ENCODE data around the gene MED15.

DNA sequence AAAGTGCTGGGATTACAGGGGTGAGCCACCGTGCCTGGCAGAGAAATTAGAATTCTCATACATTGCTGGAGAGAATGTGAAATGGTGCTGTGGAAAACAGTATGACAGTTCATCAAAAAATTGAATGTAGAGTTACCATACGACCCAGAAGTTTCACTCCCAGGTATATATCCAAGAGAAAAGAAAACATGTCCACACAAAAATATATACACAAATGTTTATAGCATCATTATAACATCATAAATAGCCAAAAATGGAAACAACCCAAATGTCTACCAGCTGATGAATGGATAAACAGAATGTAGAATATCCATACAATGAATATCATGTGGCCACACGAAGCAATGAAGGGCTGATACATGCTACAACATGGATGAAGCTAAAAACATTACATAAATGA, 34.6 kb downstream of the MED15 start:
- TF ChIP-seq, protein P1, sequence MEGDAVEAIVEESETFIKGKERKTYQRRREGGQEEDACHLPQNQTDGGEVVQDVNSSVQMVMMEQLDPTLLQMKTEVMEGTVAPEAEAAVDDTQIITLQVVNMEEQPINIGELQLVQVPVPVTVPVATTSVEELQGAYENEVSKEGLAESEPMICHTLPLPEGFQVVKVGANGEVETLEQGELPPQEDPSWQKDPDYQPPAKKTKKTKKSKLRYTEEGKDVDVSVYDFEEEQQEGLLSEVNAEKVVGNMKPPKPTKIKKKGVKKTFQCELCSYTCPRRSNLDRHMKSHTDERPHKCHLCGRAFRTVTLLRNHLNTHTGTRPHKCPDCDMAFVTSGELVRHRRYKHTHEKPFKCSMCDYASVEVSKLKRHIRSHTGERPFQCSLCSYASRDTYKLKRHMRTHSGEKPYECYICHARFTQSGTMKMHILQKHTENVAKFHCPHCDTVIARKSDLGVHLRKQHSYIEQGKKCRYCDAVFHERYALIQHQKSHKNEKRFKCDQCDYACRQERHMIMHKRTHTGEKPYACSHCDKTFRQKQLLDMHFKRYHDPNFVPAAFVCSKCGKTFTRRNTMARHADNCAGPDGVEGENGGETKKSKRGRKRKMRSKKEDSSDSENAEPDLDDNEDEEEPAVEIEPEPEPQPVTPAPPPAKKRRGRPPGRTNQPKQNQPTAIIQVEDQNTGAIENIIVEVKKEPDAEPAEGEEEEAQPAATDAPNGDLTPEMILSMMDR (conservative IDR thresholded peaks at IDR 0.05; ENCODE audit: low read depth in 2 of 2), result no peak
- TF ChIP-seq POLR2AphosphoS5 (IDR thresholded peaks at IDR 0.05; ENCODE audit: low read depth) (no peak), EZH2 (IDR thresholded peaks at IDR 0.05; ENCODE audit: low read depth, unreplicated experiment) (no peak), EZH2phosphoT487 (IDR thresholded peaks at IDR 0.05; ENCODE audit: unreplicated experiment) (no peak), STAT1 (IDR thresholded peaks at IDR 0.05; ENCODE audit: unreplicated experiment) (no peak), CREB1 (CRISPR knock-in tag; IDR thresholded peaks at IDR 0.05; ENCODE audit: low read depth) (no peak), JUNB (IDR thresholded peaks at IDR 0.05; ENCODE audit: unreplicated experiment) (no peak), ZNF331 (CRISPR knock-in tag; IDR thresholded peaks at IDR 0.05; ENCODE audit: low read depth) (no peak), ZNF114 (CRISPR knock-in tag; IDR thresholded peaks at IDR 0.05) (no peak)
- TF ChIP-seq, protein P2, sequence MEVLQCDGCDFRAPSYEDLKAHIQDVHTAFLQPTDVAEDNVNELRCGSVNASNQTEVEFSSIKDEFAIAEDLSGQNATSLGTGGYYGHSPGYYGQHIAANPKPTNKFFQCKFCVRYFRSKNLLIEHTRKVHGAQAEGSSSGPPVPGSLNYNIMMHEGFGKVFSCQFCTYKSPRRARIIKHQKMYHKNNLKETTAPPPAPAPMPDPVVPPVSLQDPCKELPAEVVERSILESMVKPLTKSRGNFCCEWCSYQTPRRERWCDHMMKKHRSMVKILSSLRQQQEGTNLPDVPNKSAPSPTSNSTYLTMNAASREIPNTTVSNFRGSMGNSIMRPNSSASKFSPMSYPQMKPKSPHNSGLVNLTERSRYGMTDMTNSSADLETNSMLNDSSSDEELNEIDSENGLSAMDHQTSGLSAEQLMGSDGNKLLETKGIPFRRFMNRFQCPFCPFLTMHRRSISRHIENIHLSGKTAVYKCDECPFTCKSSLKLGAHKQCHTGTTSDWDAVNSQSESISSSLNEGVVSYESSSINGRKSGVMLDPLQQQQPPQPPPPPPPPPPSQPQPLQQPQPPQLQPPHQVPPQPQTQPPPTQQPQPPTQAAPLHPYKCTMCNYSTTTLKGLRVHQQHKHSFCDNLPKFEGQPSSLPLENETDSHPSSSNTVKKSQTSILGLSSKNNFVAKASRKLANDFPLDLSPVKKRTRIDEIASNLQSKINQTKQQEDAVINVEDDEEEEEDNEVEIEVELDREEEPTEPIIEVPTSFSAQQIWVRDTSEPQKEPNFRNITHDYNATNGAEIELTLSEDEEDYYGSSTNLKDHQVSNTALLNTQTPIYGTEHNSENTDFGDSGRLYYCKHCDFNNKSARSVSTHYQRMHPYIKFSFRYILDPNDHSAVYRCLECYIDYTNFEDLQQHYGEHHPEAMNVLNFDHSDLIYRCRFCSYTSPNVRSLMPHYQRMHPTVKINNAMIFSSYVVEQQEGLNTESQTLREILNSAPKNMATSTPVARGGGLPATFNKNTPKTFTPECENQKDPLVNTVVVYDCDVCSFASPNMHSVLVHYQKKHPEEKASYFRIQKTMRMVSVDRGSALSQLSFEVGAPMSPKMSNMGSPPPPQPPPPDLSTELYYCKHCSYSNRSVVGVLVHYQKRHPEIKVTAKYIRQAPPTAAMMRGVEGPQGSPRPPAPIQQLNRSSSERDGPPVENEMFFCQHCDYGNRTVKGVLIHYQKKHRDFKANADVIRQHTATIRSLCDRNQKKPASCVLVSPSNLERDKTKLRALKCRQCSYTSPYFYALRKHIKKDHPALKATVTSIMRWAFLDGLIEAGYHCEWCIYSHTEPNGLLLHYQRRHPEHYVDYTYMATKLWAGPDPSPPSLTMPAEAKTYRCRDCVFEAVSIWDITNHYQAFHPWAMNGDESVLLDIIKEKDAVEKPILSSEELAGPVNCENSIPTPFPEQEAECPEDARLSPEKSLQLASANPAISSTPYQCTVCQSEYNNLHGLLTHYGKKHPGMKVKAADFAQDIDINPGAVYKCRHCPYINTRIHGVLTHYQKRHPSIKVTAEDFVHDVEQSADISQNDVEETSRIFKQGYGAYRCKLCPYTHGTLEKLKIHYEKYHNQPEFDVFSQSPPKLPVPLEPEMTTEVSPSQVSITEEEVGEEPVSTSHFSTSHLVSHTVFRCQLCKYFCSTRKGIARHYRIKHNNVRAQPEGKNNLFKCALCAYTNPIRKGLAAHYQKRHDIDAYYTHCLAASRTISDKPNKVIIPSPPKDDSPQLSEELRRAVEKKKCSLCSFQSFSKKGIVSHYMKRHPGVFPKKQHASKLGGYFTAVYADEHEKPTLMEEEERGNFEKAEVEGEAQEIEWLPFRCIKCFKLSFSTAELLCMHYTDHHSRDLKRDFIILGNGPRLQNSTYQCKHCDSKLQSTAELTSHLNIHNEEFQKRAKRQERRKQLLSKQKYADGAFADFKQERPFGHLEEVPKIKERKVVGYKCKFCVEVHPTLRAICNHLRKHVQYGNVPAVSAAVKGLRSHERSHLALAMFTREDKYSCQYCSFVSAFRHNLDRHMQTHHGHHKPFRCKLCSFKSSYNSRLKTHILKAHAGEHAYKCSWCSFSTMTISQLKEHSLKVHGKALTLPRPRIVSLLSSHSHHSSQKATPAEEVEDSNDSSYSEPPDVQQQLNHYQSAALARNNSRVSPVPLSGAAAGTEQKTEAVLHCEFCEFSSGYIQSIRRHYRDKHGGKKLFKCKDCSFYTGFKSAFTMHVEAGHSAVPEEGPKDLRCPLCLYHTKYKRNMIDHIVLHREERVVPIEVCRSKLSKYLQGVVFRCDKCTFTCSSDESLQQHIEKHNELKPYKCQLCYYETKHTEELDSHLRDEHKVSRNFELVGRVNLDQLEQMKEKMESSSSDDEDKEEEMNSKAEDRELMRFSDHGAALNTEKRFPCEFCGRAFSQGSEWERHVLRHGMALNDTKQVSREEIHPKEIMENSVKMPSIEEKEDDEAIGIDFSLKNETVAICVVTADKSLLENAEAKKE (CRISPR knock-in tag; IDR thresholded peaks at IDR 0.05), result no peak
- TF ChIP-seq, protein P3, sequence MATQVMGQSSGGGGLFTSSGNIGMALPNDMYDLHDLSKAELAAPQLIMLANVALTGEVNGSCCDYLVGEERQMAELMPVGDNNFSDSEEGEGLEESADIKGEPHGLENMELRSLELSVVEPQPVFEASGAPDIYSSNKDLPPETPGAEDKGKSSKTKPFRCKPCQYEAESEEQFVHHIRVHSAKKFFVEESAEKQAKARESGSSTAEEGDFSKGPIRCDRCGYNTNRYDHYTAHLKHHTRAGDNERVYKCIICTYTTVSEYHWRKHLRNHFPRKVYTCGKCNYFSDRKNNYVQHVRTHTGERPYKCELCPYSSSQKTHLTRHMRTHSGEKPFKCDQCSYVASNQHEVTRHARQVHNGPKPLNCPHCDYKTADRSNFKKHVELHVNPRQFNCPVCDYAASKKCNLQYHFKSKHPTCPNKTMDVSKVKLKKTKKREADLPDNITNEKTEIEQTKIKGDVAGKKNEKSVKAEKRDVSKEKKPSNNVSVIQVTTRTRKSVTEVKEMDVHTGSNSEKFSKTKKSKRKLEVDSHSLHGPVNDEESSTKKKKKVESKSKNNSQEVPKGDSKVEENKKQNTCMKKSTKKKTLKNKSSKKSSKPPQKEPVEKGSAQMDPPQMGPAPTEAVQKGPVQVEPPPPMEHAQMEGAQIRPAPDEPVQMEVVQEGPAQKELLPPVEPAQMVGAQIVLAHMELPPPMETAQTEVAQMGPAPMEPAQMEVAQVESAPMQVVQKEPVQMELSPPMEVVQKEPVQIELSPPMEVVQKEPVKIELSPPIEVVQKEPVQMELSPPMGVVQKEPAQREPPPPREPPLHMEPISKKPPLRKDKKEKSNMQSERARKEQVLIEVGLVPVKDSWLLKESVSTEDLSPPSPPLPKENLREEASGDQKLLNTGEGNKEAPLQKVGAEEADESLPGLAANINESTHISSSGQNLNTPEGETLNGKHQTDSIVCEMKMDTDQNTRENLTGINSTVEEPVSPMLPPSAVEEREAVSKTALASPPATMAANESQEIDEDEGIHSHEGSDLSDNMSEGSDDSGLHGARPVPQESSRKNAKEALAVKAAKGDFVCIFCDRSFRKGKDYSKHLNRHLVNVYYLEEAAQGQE (IDR thresholded peaks at IDR 0.05; ENCODE audit: unreplicated experiment), result no peak
